Cardiac fibroblast (primary cell): Measurements from ENCODE around the gene ACBD6.

Experiments used
- DNase-seq, 2 donors: peaks; one replicate each; pipeline versions ENCODE4 v3.0.0 to v3.0.0-alpha.2; 2010; ENCODE audit warnings: low read depth in 2 of 2
- H3K4me3 ChIP-seq, 2 donors: replicated peaks in 1 of 2; 1 replicate in 1 of 2; 2 replicates in 1 of 2; pipeline ENCODE4 v1.5.1; 2011; ENCODE audit warnings: low read depth in 2 of 2, low read length in 2 of 2, mild to moderate bottlenecking in 2 of 2, moderate library complexity in 1 of 2
- CTCF ChIP-seq: IDR thresholded peaks from one replicate; pipeline ENCODE4 v1.5.1; 2011; ENCODE audit warnings: low read depth, mild to moderate bottlenecking, low read length, inconsistent platforms

The ACBD6 gene

GRCh38 chr1:180262628-180263488 is 239.5 kb downstream of the ACBD6 start:
- peak; percentile 26 to 38 for DNase-seq
- H3K4me3 ChIP-seq, result no peak overlapping the region
- no peak for TF ChIP-seq CTCF

GRCh38 chr1:180261524-180262155 is 240.7 kb downstream of the ACBD6 start:
- DNase-seq, result peak in 1 of 2 donors; percentile 32
- no peak overlapping the region for H3K4me3 ChIP-seq
- TF ChIP-seq CTCF, result no peak

GRCh38 chr1:180261030-180261429 is 241.3 kb downstream of the ACBD6 start:
- no peak overlapping the region for H3K4me3 ChIP-seq
- DNase-seq, result no peak
- no peak for TF ChIP-seq CTCF

GRCh38 chr1:180260541-180260940 is 241.8 kb downstream of the ACBD6 start:
- no peak overlapping the region for H3K4me3 ChIP-seq
- no peak for TF ChIP-seq CTCF
- no peak for DNase-seq

GRCh38 chr1:180259431-180260338 is 242.7 kb downstream of the ACBD6 start:
- no peak for DNase-seq
- no peak for TF ChIP-seq CTCF
- no peak overlapping the region for H3K4me3 ChIP-seq

GRCh38 chr1:180258935-180259334 is 243.4 kb downstream of the ACBD6 start:
- no peak overlapping the region for H3K4me3 ChIP-seq
- no peak for TF ChIP-seq CTCF
- DNase-seq, result no peak
